Measurements from ENCODE around the gene MOK. TPM values are rescaled to one million over a fixed set of nuclear protein-coding genes. Genes with fewer than 3 reads are reported as not detected.

Gene MOK
- total RNA-seq, 1 donor from 2014 or later, result 24.4 TPM

DNA sequence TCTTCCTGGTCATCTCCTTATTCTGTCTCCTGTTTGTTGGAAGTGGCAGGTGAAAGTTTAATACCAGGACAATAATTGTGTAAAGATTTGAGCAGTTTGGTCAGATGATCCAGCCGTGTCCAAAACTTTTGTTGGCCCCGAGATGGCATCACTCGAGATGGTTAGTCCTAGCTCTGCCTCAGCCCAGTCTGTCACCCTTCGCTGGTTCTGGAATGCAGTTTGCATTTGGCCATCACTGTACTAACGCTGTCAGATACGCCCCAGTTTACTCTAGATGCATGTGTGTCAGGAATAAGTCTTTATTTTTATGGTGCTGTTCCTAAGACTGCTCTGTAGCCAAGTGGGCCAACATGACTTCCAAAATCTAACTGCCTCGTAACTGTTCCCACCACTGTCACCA lies 79.6 kb downstream of the MOK start:
- DNase-seq (ENCODE audit: low spot score), result no peak

DNA sequence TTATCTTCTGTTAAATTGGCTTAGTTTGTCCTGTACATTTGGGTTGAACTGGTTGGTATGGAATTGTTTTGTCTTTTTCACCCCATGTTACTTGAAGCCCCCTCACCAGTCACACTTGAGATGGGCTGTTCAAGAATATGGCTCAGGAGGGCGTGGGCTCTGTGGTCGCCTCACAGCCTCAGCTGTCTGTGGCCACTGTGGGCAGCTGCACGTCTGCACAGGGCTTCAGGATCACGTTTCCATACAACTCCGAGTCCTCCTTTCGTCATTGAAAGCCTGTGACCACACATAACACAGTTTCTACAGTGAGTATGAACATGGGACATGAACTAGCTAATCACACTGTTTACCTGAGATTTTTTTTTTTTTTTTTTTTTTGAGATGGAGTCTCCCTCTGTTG lies 81.3 kb downstream of the MOK start:
- no peak for DNase-seq (ENCODE audit: low spot score)

- DNase-seq (ENCODE audit: low spot score), result no peak
Measured at GRCh38 chr14:102222751-102223150, 82.2 kb downstream of the MOK start.

GRCh38 chr14:102222009-102222575 lies 82.9 kb downstream of the MOK start:
- DNase-seq (ENCODE audit: low spot score), result no peak

GRCh38 chr14:102221026-102221425 lies 83.9 kb downstream of the MOK start:
- DNase-seq (ENCODE audit: low spot score), result no peak

DNA sequence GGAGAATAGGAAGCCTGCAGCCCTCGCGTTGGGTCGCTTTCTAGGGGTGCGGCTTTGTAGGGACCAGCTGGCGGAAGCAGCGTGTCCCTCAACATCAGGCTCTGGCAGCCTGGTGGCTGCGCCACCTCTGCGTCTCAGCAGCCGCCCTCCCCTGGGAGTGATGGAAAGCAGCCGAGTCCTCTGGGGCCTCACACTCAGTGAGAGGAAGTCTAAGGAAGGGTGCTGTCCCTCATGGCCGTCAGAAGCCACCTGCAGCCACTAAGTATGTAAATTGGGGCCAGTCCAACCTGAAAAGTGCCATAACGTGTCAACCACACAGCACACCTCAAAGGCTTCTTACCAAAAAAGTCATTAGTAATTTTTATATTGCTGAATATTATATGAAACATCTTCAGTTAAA lies 84.9 kb downstream of the MOK start:
- no peak for DNase-seq (ENCODE audit: low spot score)

GRCh38 chr14:102219316-102219715 lies 85.6 kb downstream of the MOK start:
- no peak for DNase-seq (ENCODE audit: low spot score)

- DNase-seq (ENCODE audit: low spot score), result no peak
Measured at GRCh38 chr14:102218688-102219087, 86.3 kb downstream of the MOK start.

GRCh38 chr14:102217987-102218421 lies 87.0 kb downstream of the MOK start:
- no peak for DNase-seq (ENCODE audit: low spot score)

GRCh38 chr14:102217399-102217798 lies 87.6 kb downstream of the MOK start:
- DNase-seq (ENCODE audit: low spot score), result no peak

DNA sequence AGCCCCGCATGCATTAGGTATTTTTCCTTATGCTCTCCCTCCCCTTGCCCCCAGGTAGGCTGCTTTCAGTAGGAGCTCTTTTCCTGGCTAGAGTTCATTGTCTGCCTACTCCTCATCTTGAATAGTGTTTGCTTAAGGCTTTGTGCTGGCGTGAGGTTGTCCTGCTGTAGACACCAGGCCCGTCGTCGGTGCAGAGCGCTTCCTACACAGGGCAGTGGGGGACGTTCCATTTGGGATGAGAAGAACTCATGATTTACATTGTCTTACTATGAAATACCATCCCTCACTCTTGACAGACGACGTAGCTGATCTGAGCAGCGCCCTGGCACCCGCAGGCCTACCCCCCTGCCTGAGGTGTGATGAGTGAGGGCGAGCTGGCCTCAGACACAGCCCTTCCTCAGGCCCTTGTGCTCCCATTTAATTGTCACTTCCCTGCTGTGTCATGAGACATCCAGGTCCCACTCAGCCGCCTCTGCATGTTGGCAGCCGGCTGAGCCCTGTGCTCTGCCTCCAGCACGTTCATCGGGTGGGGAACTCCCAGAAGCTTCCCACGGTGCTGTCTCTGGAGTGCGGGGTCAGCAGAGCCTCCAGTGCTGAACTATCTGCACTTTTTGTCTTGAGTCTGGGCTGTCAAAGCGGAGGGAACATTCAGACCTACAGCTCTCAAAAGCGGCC lies 89.3 kb downstream of the MOK start:
- no peak for DNase-seq (ENCODE audit: low spot score)

DNA sequence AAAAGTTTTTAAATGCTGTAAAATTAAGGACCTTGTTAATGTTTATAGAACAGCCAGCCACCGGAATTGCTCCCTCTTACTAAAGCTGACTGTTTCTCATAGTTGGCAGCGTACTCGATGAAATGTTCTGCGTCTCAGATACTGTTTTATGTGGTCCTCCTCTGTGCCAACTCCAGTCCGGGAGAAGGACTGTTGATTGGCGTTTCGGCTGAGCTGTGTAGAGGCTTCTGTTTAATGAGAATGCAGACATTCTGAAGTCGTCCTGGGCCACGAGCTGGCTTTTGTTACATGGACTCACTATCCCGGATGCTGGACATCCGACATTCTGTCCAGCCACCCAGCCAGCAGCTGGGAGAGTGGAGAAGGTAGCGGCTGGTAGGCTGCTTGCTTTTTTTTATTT lies 89.9 kb downstream of the MOK start:
- no peak for DNase-seq (ENCODE audit: low spot score)

DNA sequence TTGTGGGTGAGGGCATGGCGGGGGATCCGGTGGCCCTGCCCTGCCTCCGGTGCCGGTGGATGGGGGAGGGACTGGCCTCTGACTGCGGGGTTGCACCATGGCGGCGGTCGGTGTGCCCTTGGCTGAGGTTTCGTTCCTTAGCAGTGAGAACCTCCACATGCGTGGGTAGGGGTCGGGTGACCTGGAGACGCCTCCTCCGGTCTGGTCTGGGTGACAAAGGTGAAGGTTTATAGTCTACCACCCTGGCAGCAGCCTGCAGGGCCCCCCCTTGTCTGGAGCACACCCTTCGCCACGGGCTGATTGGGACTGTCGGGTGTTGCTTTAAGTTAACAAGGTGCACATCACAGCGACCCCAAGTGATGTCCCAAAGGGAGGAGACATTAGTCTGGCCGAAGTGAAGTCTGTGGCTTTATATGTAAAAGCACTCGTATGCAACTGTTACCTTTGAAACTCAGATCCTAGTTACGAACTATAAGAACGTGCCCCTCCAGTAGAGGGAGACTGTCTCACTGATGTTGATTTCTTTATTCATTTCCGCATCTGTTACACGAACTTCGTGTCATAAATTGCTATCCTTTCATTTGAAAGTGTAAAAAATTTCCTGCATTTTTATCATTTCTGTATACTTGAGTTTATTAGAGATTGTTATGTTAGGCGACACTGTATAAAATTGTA lies 90.8 kb downstream of the MOK start:
- no peak for DNase-seq (ENCODE audit: low spot score)

DNA sequence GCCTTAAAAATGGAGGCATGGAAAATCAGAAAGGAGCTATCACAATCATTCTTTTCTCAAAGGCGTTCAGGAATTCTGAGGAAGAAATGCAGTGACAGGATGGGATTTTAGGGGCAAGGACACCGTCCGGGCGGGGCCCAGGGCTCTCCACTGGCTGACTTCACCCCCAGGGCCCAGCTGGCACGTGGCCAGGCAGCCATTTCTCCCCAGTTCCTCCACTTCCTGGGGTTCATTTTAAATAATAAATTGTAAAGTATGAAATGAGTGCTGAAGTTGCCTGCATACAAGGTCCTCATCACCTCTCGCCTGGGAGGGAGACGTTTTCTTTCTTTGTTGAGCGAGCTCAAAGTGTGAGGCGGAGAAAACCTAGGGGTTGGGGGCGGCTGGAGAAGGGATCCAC lies 91.5 kb downstream of the MOK start:
- no peak for DNase-seq (ENCODE audit: low spot score)

- DNase-seq (ENCODE audit: low spot score), result no peak
Measured at GRCh38 chr14:102212845-102213244, 92.1 kb downstream of the MOK start.

DNA sequence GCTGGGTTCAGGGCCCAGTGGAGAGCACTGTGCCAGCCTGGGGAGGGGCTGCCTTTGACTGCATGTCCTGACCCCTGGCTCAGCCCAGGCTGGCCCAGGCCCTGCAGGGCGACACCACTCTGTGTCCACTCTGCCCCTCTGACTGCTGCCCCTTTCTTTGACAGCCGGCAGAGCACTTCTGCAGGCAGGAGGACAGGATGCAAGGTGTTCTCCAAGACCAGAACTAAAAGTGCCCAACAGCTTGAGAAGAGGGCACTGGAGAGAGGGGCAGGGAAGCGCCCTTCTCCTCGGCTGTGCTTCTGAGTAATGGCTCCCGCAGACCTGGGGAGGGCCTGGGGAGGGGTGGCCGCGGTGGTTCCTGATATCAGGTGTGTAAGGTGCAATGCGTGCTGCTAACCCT lies 92.6 kb downstream of the MOK start:
- no peak for DNase-seq (ENCODE audit: low spot score)

DNA sequence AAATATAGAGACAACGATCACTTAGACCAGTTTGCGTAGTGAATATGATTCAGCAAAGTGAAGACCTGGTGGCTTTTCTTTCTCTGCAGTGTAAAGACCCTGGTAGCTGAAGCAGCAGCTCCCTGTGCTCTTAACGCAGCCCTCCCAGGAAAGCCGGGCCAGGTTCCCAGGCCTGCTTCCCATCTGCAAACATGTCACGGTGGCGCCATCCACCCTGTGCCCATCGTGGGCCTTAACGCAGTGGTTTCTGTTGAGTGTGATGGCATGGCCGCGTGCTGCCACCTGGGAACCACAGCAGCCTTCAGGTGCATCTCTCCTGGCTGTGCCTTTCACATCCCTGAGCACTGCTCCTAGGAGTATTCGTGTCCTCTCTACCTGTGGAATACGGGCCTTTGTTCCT lies 93.7 kb downstream of the MOK start:
- no peak for DNase-seq (ENCODE audit: low spot score)

DNA sequence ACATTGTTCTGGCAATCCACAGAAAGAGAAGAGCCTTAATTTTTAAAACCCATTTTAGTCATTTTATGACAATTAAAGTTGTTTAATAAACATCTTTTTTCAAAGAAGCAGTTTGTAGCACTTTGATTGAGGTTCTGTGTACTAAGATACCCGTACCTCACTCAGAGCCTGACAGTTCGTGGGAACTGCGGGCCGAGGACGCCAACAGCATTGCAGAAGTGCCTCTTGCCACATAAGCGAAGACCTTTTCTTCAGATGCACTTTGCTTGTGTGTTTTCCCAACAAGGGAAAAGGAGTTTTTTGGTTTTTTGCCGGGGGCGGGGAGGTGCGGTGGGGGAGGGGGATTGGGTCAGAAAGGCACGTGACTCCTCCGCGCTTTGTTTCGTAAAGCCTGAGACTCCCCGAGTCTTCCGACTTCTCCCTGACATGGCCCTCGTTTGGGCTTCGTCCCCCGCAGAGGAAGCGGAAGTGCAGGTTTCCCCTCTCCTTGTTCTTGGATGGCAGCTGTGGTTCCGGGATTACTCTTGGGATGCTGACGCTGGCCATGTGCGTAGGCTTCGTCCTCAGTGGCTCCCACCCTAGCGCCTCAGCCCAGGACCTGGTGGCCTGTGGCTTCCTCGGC lies 94.4 kb downstream of the MOK start:
- no peak for DNase-seq (ENCODE audit: low spot score)

- DNase-seq (ENCODE audit: low spot score), result no peak
Measured at GRCh38 chr14:102209224-102209966, 95.6 kb downstream of the MOK start.

DNA sequence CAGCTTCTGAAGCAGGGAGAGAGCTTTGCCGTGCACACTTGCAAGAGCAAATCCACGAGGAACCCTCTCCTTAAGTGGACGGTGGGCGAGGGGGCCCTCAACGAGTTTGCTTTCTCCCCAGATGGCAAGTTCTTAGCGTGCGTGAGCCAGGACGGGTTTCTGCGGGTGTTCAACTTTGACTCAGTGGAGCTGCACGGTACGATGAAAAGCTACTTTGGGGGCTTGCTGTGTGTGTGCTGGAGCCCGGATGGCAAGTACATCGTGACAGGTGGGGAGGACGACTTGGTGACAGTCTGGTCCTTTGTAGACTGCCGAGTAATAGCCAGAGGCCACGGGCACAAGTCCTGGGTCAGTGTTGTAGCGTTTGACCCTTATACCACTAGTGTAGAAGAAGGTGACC lies 96.2 kb downstream of the MOK start:
- no peak for DNase-seq (ENCODE audit: low spot score)

DNA sequence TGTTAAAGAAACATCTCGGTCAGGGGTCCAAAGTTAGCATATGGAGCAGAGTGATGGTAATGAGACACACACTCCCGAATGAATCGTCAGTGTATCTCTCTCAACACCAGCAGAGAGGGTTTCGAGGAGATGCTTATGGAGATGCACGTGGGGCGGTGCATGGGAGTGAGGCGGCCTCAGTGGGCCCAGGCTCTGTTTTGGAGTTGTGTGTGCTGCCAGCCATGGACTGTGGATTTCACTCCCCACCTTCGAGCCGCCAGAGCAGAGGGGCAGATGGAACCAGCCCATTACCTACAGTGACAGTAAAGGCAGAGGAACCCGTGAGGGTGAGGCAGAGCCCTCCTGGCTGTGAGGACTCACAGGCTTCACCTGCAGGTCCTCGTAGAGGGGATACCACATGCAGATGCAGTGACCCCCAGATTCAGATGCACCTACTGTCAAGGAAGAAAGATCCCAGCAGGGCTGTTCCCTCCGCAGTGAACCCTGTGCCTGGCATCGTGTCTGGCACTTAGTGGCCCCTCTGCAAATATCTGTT lies 97.1 kb downstream of the MOK start:
- no peak for DNase-seq (ENCODE audit: low spot score)

DNA sequence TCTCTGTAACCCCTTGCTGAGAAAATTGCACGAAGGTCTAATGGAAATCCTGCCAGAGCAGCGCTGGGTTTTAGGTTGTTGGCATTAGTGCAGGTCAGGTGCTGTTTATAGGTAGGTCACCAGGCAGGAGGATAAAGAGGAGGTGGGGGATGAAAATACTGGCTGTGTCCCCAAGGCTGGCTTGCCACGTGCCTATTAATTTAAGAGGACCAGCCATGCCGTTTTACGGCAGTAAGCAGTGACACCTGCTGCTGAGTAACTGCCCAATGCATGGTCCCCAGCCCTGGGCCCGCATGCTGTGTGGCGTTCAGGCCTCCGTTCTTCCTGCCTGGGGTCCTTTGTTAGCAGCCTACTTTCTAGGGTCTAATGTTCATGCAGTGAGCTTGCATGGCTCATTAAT lies 98.0 kb downstream of the MOK start:
- no peak for DNase-seq (ENCODE audit: low spot score)
